Thyroid gland (tissue), 4 donors: ENCODE data around the gene NFKBIB.

Experiments
- CTCF ChIP-seq, 6 experiments: fragments of 200-600 bp in 3 of 6; fragments of 450-650 bp in 3 of 6; sonication (generic) in 3 of 6; IDR thresholded peaks; one replicate each; pipeline ENCODE4 v1.5.1; 2016 to 2019; ENCODE audit warnings: antibody characterized with exemption in 6 of 6, mild to moderate bottlenecking in 2 of 6, inconsistent platforms in 1 of 6, moderate library complexity in 1 of 6
- POLR2A ChIP-seq, 2 donors: fragments of 450-650 bp; IDR thresholded peaks; one replicate each; pipeline ENCODE4 v1.6.1; 2017; ENCODE audit warnings: antibody characterized with exemption in 2 of 2, mild to moderate bottlenecking in 2 of 2, moderate library complexity in 1 of 2

GRCh38 chr19:38920602-38921419, 21.0 kb downstream of the NFKBIB start:
- TF ChIP-seq POLR2A (IDR thresholded peaks at IDR 0.05) (no peak), CTCF (IDR thresholded peaks at IDR 0.05) (no peak)
